IPS-NIHi7 (cell line): ENCODE results near the gene PRDM15.

ENCODE experiments used
- DNase-seq: peaks from one replicate; pipeline ENCODE4 v3.0.0; 2012; ENCODE audit warnings: mixed read lengths; ENCODE audit errors: extremely low spot score

PRDM15 gene

GRCh38 chr21:41886328-41886727 lies 7.2 kb upstream of the PRDM15 start:
- DNase-seq, result no peak

- no peak for DNase-seq
These were observed 6.3 kb upstream of the PRDM15 start for GRCh38 chr21:41885341-41886024.

GRCh38 chr21:41884501-41885030 lies 5.4 kb upstream of the PRDM15 start:
- DNase-seq, result no peak

DNA sequence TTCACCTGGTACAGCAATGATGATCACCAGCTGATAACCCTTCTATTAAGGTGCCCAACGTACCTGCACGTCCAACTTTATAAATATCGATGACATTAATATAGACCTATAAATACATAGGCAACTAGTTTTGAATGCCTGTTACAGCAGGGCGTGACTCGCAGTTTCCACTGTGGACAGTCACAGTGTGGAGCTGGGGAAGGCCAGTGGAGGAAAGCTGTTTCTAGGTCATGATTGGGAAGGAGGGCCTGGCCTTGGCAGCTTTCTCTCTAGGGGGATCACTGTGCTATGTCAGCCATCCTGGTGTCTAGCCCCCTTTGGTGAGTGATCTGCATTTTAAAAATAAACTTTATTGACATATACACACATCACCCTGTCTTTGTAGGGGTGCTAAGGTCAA lies 4.4 kb upstream of the PRDM15 start:
- DNase-seq, result no peak

DNA sequence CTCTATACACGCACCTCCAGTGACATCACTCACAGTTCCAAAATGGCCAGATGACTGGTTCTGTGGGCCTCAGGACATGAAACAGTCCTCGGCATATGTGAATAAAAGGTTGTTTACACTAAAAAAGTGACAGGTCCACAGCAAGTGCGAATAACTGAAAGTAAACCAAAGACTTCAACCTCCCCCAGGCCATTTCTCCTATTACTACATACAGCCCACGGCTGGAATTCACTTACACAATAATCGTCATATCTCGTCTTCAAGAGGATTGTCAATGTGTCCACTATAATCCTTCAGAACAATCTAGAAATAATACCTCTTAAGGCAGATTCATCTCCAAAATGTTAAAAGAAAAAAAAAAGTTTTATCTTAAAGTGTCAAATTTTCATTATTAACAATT lies 1.9 kb upstream of the PRDM15 start:
- no peak for DNase-seq

DNA sequence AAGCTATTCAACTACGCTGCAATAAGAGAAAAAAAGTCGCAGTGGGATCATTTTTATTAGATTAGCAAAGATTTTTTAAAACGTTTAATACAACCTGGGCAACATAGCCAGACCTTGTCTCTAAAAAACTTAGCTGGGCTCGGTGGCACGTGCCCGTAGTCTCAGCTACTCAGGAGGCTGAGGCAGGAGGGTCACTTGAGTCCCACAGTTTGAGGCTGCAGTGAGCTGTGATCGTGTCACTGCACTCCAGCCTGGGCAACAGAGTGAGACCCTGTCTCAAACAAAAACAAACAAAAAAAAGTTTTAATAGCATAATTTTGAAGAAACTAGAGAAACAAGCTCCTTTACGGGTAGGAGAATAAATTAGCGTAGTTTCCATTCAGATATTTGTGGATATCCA lies 1.0 kb upstream of the PRDM15 start:
- DNase-seq, result no peak

DNA sequence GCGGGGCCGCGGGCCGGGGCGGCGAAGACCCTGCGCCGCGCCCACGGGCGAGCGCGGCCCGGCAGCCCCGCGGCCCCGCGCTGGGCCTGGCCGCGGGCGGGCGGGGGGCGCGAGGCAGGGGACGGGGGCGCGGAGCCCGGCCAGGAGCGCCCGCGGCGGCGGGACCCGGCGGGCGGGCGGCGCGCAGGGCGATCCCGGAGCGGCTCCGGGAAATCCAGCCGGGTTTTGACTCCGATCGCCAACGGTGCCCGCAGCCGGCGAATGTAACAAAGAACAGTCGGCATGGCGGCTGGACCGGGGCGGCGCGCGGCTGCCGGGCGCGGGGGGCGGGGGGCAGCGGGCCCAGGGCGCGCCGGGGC lies 334 bp downstream of the PRDM15 start:
- peak; percentile 90 for DNase-seq

DNA sequence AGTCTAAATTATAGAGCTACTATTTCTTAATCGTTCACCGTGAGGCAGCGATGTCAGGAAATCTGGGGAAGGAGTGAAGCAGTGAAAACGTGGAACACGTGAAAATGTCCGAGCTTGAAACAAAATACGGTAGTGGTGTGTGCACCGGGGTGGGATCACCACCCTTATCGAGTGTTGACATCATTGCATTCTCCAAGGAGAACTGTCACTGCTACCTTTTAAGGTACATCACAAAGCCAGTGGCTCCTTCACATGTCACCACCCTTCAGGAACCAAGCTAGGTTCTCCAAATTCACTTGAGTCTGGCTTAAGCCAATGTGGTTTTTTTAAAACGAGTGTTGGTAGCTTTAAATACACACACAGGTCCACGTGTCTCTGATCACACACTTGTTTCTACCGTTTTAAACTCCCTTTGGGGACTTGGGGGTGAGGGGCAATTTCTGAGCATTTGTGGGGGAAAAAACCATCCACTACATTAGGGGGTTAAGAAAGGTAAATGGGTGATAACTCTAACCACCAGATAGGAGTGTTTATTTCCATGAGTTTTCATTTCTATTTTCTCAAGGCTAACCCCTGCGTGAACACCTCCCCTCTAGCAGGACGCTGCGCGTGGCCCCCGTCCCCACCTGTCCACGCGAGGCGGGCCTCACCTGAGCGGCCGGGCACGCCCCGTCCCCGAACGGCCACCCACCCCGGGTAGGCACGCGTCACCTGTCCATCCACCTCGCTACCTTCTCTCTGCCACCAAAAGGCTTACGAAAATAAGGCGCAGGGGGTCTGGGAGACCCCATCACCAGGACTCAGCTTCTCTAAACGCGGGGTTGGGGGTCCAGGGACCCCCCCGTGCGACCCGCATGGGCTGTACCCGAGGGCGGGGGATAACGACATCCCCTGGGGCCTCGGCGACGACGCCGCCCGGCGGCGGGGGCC lies 978 bp downstream of the PRDM15 start:
- DNase-seq, result no peak

DNA sequence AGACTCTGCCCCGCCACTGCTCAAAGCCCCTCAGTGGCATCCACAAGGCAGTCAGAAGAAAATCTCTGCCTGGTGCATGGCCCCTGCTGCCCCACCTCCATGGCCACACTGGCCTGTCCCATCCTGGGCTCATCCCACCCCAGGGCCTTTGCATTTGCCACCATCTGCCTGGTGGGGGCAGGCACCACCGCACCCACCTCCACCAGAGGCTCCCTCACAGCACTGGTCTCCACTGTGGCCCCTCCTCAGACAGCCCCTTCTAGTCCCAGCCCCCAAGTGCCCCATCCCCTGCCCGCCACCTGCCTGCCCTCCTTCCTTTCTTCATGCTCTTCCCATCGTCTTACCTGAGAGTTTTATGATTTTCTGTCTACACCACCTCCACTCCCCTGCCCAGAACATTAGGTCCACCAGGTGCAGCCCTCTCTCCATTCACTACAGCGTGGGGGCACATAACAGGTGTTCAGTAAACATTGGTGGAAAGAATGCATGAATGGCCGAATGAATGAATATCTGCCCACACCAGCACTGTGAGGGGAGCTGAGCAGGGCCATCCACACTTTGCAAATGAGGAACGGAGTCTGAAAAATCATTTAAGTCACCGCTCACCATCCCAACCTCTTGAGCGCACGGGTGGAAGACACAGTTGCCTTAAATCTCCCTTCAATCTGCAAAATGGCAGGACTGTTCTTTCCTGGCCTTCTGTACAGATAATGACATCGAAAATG lies 2.1 kb downstream of the PRDM15 start:
- DNase-seq, result no peak

DNA sequence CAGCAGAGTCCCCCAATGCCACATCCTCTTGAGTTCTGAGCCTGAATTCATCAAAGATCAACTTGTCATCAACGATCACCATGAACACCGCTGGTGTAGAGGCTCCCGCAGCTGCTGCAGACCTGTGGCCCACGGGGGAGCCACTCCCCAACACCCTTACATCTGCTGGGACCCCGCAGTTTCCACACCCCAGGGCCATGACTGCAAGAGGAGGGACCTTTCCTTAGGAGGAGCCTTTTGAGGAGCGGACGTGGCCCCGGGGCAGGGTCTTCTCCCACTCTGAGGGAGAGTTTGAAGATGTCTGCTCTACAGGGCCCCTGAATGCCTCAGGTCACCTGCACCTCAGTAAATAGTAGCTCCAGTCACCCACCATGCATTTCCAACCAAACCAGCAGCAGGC lies 2.7 kb downstream of the PRDM15 start:
- DNase-seq, result no peak

DNA sequence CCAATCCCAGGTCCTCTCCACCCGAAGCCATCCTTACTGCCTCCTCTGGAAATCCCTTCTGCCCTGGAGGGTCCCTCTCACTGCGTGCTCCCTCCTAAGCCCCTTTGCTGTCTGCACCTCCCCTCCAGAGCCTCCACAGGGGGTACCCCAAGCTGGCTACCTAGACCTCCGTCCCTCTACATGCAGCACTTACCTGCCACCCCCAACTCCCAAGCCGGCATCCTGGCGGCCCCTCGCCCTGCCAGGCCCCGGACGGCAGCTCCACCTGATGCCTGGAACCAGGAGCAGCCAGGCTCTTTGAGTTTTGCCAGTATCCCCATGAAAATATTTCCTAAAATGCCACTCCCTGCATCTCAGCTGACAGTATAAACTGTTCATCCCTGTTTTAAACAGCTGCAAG lies 4.1 kb downstream of the PRDM15 start:
- no peak for DNase-seq

GRCh38 chr21:41874611-41875010 lies 4.5 kb downstream of the PRDM15 start:
- DNase-seq, result no peak

GRCh38 chr21:41873426-41873825 lies 5.7 kb downstream of the PRDM15 start:
- DNase-seq, result no peak

DNA sequence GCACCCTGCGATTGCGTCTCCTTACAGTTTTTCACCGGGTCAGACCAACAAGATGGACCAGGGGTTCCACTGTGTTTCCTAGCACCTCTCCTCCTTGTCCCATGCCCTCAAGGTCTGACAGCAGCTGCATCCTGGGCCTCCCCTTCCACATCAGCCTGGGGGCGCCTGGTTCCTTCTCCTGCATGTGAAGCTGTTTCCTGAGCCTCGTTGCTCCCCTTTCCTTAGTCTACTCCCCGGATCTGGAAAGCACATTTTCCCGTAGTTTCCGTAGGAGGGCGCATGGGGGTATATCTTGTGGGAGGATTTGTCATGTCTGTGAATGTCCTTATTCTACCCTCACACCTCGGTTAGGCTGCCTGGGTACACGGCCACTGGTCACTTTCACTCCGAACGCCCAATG lies 6.1 kb downstream of the PRDM15 start:
- DNase-seq, result no peak

- DNase-seq, result no peak
These were observed 7.7 kb downstream of the PRDM15 start for GRCh38 chr21:41871293-41872030.

DNA sequence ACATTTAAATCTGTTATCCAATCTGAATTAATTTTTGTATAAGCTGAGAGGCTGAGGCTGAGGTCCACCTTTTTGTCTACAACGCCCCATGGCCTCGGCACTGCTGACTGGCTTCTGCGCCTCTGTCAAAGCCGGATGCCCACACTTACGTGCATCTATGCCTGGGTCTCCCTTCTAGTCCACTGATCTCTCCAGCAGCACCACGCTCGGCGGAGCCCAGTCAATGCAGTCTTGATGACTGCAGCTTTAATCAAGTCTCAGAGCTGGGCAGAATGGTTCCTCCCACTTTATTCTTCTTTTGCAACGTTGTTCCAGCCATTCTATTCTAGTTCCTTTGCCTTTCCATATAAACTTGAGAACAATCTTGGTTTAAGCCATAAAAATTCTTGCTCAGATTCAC lies 9.4 kb downstream of the PRDM15 start:
- DNase-seq, result no peak

- DNase-seq, result no peak
These were observed 11.0 kb downstream of the PRDM15 start for GRCh38 chr21:41868062-41868710.

- no peak for DNase-seq
These were observed 11.8 kb downstream of the PRDM15 start for GRCh38 chr21:41867313-41867712.

DNA sequence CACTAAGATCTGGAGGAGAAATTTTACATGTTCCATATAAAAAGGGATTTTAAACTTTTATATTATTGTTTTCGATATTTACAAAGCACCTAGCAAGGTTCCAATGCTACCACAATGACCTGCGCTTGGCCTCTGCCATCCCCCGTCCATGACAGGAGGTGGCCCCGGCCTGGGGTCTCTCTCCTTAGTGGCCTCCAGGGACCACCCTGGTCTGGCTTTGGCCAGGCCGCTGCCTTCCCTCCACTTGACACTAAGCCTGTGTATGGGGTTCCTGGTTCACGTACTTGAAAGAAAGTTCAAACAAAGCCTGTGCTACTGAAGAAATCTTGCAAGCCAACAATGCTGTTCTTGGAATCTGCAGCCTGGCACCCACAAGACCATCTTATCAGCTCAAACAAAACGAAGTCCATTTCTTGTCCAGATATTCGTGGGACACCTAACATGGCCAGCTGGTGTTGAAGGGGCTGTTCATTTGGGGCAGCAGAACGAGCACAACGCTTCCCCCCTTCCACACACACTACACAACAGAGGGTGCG lies 12.8 kb downstream of the PRDM15 start:
- DNase-seq, result no peak

- DNase-seq, result no peak
These were observed 14.0 kb downstream of the PRDM15 start for GRCh38 chr21:41865002-41865777.
